DOHH2 (cell line): ENCODE data around the gene PCDHB16.
"Not testable (repeated sequence)": the region's sequence is repeated elsewhere in the genome, so short reads cannot be mapped to it uniquely, and the experiment has no call there.

Experiments
- EZH2phosphoT487 ChIP-seq: fragments of 200-600 bp; sonication (generic); IDR thresholded peaks from 2 replicates; pipeline ENCODE4 v1.6.1; 2017; ENCODE audit warnings: borderline replicate concordance, mild to moderate bottlenecking, antibody characterized with exemption, low read length, moderate library complexity, mixed read lengths
- TF ChIP-seq, protein P1 (sequence below): fragments of 200-600 bp; sonication (generic); IDR thresholded peaks from one replicate; pipeline ENCODE4 v1.5.1; 2014; ENCODE audit warnings: antibody characterized with exemption, mild to moderate bottlenecking, low read depth, low read length; ENCODE audit not compliant: poor library complexity, severe bottlenecking

DNA sequence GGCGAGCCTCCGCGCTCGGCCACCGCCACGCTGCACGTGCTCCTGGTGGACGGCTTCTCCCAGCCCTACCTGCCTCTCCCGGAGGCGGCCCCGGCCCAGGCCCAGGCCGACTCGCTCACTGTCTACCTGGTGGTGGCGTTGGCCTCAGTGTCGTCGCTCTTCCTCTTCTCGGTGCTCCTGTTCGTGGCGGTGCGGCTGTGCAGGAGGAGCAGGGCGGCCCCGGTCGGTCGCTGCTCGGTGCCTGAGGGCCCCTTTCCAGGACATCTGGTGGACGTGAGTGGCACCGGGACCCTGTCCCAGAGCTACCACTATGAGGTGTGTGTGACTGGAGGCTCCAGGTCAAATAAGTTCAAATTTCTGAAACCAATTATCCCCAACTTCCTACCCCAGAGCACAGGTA, 28.7 kb downstream of the PCDHB16 start:
- TF ChIP-seq, protein P1, sequence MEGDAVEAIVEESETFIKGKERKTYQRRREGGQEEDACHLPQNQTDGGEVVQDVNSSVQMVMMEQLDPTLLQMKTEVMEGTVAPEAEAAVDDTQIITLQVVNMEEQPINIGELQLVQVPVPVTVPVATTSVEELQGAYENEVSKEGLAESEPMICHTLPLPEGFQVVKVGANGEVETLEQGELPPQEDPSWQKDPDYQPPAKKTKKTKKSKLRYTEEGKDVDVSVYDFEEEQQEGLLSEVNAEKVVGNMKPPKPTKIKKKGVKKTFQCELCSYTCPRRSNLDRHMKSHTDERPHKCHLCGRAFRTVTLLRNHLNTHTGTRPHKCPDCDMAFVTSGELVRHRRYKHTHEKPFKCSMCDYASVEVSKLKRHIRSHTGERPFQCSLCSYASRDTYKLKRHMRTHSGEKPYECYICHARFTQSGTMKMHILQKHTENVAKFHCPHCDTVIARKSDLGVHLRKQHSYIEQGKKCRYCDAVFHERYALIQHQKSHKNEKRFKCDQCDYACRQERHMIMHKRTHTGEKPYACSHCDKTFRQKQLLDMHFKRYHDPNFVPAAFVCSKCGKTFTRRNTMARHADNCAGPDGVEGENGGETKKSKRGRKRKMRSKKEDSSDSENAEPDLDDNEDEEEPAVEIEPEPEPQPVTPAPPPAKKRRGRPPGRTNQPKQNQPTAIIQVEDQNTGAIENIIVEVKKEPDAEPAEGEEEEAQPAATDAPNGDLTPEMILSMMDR, result not testable (repeated sequence)
- TF ChIP-seq EZH2phosphoT487, result not testable (repeated sequence)
